Cardiac fibroblast (primary cell): ENCODE results near the gene SPTBN1.

Experiments
- DNase-seq, 2 donors: peaks; one replicate each; pipeline versions ENCODE4 v3.0.0 to v3.0.0-alpha.2; 2010; ENCODE audit warnings: low read depth in 2 of 2
- H3K4me3 ChIP-seq, 2 donors: replicated peaks in 1 of 2; 1 replicate in 1 of 2; 2 replicates in 1 of 2; pipeline ENCODE4 v1.5.1; 2011; ENCODE audit warnings: low read depth in 2 of 2, low read length in 2 of 2, mild to moderate bottlenecking in 2 of 2, moderate library complexity in 1 of 2
- TF ChIP-seq, protein P1 (sequence below): IDR thresholded peaks from one replicate; pipeline ENCODE4 v1.5.1; 2011; ENCODE audit warnings: low read depth, mild to moderate bottlenecking, low read length, inconsistent platforms

The SPTBN1 gene

DNA sequence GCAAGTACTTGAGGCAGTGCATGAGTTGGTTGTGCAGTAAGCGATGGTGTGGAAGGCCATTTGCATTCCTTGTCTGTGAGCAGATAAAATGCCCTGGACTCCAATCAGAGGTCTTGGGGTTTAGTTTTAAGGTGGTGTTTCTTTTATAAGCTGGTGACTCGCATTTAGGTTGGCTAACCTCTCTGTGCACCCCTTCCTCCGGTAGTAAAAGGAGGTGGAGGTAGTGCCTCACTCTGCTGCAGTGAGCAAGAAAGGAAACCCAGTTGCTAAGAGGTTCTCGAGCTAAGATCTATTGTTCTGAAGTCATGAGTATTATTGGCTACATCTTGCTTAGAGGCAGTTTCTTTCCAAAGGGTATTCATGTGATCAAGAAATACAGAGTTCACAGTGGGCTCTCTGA, 193.1 kb downstream of the SPTBN1 start:
- no peak for DNase-seq
- no peak overlapping the region for H3K4me3 ChIP-seq
- TF ChIP-seq, protein P1, sequence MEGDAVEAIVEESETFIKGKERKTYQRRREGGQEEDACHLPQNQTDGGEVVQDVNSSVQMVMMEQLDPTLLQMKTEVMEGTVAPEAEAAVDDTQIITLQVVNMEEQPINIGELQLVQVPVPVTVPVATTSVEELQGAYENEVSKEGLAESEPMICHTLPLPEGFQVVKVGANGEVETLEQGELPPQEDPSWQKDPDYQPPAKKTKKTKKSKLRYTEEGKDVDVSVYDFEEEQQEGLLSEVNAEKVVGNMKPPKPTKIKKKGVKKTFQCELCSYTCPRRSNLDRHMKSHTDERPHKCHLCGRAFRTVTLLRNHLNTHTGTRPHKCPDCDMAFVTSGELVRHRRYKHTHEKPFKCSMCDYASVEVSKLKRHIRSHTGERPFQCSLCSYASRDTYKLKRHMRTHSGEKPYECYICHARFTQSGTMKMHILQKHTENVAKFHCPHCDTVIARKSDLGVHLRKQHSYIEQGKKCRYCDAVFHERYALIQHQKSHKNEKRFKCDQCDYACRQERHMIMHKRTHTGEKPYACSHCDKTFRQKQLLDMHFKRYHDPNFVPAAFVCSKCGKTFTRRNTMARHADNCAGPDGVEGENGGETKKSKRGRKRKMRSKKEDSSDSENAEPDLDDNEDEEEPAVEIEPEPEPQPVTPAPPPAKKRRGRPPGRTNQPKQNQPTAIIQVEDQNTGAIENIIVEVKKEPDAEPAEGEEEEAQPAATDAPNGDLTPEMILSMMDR = no peak

DNA sequence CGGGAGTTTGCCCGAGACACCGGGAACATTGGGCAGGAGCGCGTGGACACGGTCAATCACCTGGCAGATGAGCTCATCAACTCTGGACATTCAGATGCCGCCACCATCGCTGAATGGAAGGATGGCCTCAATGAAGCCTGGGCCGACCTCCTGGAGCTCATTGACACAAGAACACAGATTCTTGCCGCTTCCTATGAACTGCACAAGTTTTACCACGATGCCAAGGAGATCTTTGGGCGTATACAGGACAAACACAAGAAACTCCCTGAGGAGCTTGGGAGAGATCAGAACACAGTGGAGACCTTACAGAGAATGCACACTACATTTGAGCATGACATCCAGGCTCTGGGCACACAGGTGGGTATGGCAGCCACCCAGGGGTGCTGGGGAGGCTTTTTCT, 193.5 kb downstream of the SPTBN1 start:
- H3K4me3 ChIP-seq = no peak overlapping the region
- DNase-seq = no peak
- TF ChIP-seq, protein P1 = no peak

DNA sequence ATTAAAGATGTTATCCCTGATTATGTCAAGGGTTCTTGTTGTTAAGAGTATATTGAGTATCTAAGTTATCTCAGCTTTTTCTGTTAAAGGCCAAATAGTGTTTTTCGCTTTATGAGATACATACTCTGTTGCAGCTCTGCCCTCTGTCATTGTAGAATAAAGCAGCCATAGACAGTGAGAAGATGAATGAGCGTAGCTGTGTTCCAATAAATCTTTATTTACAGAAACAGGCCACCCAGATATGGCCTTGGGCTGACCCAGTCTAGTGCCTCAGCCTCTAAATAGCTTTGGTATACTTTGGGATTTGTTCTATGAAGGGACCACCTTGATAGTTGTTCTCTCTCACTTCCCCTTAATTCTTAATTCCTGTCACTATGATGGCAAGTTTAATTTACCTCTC, 194.5 kb downstream of the SPTBN1 start:
- TF ChIP-seq, protein P1 = no peak

DNA sequence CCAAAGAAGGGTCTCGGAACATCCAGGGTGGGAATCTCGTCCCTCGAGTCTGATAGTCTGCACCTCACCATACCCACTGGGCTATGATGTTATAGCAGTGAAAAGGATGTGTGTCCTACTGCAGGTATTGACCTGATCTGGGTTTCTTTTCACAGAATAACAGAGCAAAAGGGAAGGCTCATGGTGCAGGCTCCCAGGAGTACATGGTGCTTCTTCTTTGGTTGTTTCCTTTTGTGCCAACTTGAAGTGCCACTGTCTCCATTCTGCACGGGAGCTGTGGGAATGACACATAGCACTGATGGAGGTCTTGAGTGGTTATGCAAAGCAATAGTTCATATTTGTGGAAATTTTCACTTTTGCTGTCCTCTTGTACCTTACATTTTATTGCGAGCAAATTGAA, 195.2 kb downstream of the SPTBN1 start:
- TF ChIP-seq, protein P1 = no peak
- no peak overlapping the region for H3K4me3 ChIP-seq
- DNase-seq = no peak

More for the DNA sequence above, 194.5 kb downstream of the SPTBN1 start:
- DNase-seq = no peak
- no peak overlapping the region for H3K4me3 ChIP-seq

DNA sequence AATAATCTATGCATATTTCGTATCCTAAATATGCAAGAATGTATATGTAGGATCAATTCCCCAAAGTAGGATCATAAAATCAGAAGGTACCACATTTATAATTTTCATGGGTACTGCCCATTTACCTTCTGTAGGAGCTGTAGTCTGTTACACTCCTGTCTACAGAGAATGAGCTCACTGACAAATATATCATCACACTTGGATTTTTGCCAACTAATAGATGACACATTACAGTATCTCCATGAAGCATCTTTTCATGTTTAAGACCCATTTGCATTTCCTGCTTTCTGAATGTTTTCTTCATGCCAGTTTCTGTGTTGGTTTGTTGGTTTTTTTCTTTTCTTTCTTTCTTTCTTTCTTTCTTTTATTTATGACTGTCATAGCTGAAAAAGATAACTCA, 196.4 kb downstream of the SPTBN1 start:
- H3K4me3 ChIP-seq = no peak overlapping the region
- peak in 1 of 2 donors; percentile 71 for DNase-seq
- TF ChIP-seq, protein P1 = no peak

DNA sequence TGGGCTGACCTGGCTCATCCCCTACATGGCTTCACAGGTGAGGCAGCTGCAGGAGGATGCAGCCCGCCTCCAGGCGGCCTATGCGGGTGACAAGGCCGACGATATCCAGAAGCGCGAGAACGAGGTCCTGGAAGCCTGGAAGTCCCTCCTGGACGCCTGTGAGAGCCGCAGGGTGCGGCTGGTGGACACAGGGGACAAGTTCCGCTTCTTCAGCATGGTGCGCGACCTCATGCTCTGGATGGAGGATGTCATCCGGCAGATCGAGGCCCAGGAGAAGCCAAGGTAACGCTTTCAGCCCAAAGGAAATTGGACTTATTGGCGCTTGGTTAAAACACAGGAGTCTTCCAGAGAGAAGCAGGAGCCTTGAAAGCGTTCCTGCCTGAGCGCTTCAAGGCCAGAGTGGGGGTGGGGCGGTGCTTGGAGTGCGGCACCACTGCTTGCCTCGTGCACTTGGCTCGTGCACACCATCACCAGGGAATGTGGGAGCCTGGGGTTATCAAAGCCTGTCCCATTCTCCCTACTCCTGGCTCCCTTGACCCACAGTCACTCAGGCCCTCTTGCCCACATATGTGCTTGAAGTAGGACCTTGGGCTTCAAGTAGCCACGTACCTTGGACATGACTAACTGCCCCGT, 197.6 kb downstream of the SPTBN1 start:
- no peak for DNase-seq
- TF ChIP-seq, protein P1 = no peak
- H3K4me3 ChIP-seq = no peak overlapping the region
